Measurements from ENCODE around the gene SLC30A1. TPM values are rescaled to one million over a fixed set of nuclear protein-coding genes. Genes with fewer than 3 reads are reported as not detected.

SLC30A1 gene
- total and polyA plus RNA-seq, 2 of the 13 experiments (the other 11 are each of a cell fraction or from before 2014, with no cell fraction given): 5.9 to 24.4 TPM

GRCh38 chr1:211603191-211603701 lies 24.3 kb upstream of the SLC30A1 start (continued):
- no peak for TF ChIP-seq ZEB1 (IDR thresholded peaks at IDR 0.05; ENCODE audit: insufficient replicate concordance, low read depth)
- TF ChIP-seq SIN3A (IDR thresholded peaks at IDR 0.05; ENCODE audit: borderline replicate concordance, low read depth, low read length): 0 out of 2 replicates have a peak, but pooled peaks have one; percentile 31
- TF ChIP-seq RXRB (CRISPR knock-in tag; IDR thresholded peaks at IDR 0.05; ENCODE audit: borderline replicate concordance): peak; percentile 95
- TF ChIP-seq RFXAP (CRISPR knock-in tag; IDR thresholded peaks at IDR 0.05; ENCODE audit: borderline replicate concordance): peak; percentile 65; the same call in 1 of the 2 replicates
- TF ChIP-seq SKI (IDR thresholded peaks at IDR 0.05; ENCODE audit: partially characterized antibody): peak; percentile 91
- TF ChIP-seq ZNF296 (CRISPR knock-in tag; conservative IDR thresholded peaks at IDR 0.05): no peak
- TF ChIP-seq SALL2 (CRISPR knock-in tag; IDR thresholded peaks at IDR 0.05): no peak
- peak; percentile 47; the same call in 1 of the 2 replicates for TF ChIP-seq HNF1A (IDR thresholded peaks at IDR 0.05; ENCODE audit: low read depth)
- TF ChIP-seq HNF1A (CRISPR knock-in tag; IDR thresholded peaks at IDR 0.05; ENCODE audit: borderline replicate concordance): peak; percentile 45; the same call in 1 of the 2 replicates
- no peak for TF ChIP-seq PRDM15 (CRISPR knock-in tag; IDR thresholded peaks at IDR 0.05)
- TF ChIP-seq JUNB (CRISPR knock-in tag; IDR thresholded peaks at IDR 0.05; ENCODE audit: borderline replicate concordance): no peak
- TF ChIP-seq NBN (conservative IDR thresholded peaks at IDR 0.05): no peak
- no peak for TF ChIP-seq ZHX2 (IDR thresholded peaks at IDR 0.05; ENCODE audit: low read depth)
- TF ChIP-seq ZHX2 (CRISPR knock-in tag; IDR thresholded peaks at IDR 0.05; ENCODE audit: borderline replicate concordance): no peak
- no peak for TF ChIP-seq ZNF124 (CRISPR knock-in tag; IDR thresholded peaks at IDR 0.05)
- no peak for TF ChIP-seq SETDB1 (CRISPR knock-in tag; IDR thresholded peaks at IDR 0.05; ENCODE audit: borderline replicate concordance)

Measured in HepG2 (cell line).